HL-60 (cell line): ENCODE data around the gene NUP155.
"Not testable (repeated sequence)": the region's sequence is repeated elsewhere in the genome, so short reads cannot be mapped to it uniquely, and the experiment has no call there.

ENCODE experiments used
- DNase-seq, 2 experiments: peaks; one replicate each; pipeline ENCODE4 v3.0.0-alpha.2; 2010 to 2020; ENCODE audit warnings: low read depth in 1 of 2, low spot score in 1 of 2
- H3K27ac ChIP-seq: fragments of 250-450 bp; sonication (Bioruptor Pico); replicated peaks from 2 replicates; pipeline ENCODE4 v1.5.1; 2020; ENCODE audit warnings: mild to moderate bottlenecking, moderate library complexity
- H3K27me3 ChIP-seq: fragments of 250-450 bp; sonication (Bioruptor Pico); 2 replicates; pipeline ENCODE4 v1.5.1; 2021; ENCODE audit warnings: mild to moderate bottlenecking, moderate library complexity; ENCODE audit not compliant: insufficient read depth, poor library complexity, severe bottlenecking
- H3K4me3 ChIP-seq: replicated peaks from 2 replicates; pipeline ENCODE4 v1.5.1; 2011; ENCODE audit warnings: mild to moderate bottlenecking, control low read depth, low read length; ENCODE audit not compliant: insufficient read depth
- GABPA ChIP-seq: IDR thresholded peaks from 2 replicates; pipeline ENCODE4 v1.6.1; 2012; ENCODE audit warnings: low read depth
- POLR2AphosphoS5 ChIP-seq: IDR thresholded peaks from 2 replicates; pipeline ENCODE4 v1.6.1; 2012; ENCODE audit warnings: low read depth
- REST ChIP-seq: IDR thresholded peaks from 2 replicates; pipeline ENCODE4 v1.6.1; 2012; ENCODE audit warnings: low read depth; ENCODE audit not compliant: insufficient replicate concordance
- SPI1 ChIP-seq: IDR thresholded peaks from 2 replicates; pipeline ENCODE4 v1.6.1; 2012; ENCODE audit warnings: low read depth, mild to moderate bottlenecking, borderline replicate concordance
- TF ChIP-seq, protein P1 (sequence below): IDR thresholded peaks from one replicate; pipeline ENCODE4 v1.5.1; 2011; ENCODE audit warnings: low read length, control low read depth, inconsistent platforms; ENCODE audit not compliant: insufficient read depth

The NUP155 gene

DNA sequence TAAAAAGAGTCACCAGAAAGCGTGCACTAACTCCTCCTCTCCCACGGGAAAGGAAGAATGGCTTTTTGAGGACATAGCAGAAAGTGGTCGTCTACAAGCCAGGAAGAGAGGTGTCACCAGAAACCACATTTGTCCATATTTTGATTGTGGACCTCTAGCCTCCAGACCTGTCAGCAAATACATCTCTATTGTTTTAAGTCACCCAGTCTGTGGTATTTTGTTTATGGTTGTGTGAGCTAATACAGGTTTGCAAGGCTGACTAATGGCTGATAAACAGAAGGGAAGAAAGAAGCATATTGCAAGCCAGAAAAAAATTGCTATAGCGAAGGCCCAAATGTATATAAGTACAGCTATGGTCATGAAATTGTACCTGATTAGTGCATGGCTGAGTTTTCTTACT, 29.6 kb upstream of the NUP155 start:
- no peaks in the 10 kb centered on the region for H3K27me3 ChIP-seq
- no peak for TF ChIP-seq POLR2AphosphoS5
- TF ChIP-seq GABPA: no peak
- TF ChIP-seq SPI1: no peak
- TF ChIP-seq, protein P1, sequence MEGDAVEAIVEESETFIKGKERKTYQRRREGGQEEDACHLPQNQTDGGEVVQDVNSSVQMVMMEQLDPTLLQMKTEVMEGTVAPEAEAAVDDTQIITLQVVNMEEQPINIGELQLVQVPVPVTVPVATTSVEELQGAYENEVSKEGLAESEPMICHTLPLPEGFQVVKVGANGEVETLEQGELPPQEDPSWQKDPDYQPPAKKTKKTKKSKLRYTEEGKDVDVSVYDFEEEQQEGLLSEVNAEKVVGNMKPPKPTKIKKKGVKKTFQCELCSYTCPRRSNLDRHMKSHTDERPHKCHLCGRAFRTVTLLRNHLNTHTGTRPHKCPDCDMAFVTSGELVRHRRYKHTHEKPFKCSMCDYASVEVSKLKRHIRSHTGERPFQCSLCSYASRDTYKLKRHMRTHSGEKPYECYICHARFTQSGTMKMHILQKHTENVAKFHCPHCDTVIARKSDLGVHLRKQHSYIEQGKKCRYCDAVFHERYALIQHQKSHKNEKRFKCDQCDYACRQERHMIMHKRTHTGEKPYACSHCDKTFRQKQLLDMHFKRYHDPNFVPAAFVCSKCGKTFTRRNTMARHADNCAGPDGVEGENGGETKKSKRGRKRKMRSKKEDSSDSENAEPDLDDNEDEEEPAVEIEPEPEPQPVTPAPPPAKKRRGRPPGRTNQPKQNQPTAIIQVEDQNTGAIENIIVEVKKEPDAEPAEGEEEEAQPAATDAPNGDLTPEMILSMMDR: no peak
- no peak for TF ChIP-seq REST
- no peak for DNase-seq
- no peak overlapping the region for H3K4me3 ChIP-seq
- H3K27ac ChIP-seq: no peak overlapping the region

DNA sequence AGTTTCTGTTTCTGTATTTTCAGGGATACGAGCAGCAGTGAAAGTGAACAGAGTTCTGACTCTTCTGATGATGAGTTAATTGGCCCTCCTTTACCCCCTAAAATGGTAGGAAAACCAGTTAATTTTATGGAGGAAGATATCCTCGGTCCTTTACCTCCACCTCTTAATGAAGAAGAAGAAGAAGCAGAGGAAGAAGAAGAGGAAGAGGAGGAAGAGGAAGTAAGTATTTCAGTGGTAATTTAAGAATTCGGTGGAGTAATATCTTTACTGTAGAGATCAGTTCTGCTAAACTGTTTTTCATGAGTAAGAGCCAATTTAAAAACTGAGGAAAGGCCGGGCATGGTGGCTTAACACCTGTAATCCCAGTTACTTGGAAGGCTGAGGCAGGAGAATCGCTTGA, 25.4 kb upstream of the NUP155 start:
- Histone ChIP-seq H3K27ac (0 out of 2 replicates have a peak overlapping the region, but pooled peaks have one; percentile 21), H3K27me3 (no peaks in the 10 kb centered on the region), H3K4me3 (no peak overlapping the region)
- no peak for DNase-seq
- TF ChIP-seq, protein P1: no peak
- TF ChIP-seq SPI1 (peak; percentile 53; the same call in 1 of the 2 replicates), POLR2AphosphoS5 (no peak)

DNA sequence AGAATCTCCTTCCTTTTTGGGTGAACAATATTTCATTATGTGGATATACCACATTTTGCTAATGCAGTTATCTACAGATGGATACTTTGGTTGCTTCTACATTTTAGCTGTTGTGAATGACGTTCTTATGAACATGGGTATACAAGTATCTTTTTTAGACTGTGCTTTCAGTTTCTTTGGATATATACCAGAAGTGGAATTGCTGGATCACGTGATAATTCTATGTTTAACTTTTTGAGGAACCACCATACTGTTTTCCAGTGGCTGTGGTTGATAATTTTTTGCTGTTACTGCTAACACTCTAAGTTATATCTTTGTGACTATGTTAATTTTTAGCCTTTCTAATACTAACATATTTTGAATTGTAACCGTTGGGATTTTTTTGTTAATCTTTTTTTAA, 20.7 kb upstream of the NUP155 start:
- no peak for DNase-seq
- Histone ChIP-seq H3K4me3 (no peak overlapping the region), H3K27ac (peak overlapping the region; percentile 32), H3K27me3 (no peaks in the 10 kb centered on the region)
- TF ChIP-seq REST (no peak), GABPA (no peak), SPI1 (no peak)
- TF ChIP-seq, protein P1: no peak

- H3K4me3 ChIP-seq: peak within 1 kb of the TSS; percentile 84
- H3K27me3 ChIP-seq: not testable (repeated sequence)
- peak; percentile 58 to 92 for DNase-seq
- peak within 1 kb of the TSS; percentile 79 for H3K27ac ChIP-seq
- peak; percentile 40; the same call in 1 of the 2 replicates for TF ChIP-seq SPI1
- peak; percentile 90 for TF ChIP-seq GABPA
- peak; percentile 63; the same call in 1 of the 2 replicates for TF ChIP-seq POLR2AphosphoS5
- TF ChIP-seq, protein P1: peak; percentile 73
These were observed 8.3 kb upstream of the NUP155 start, which contains the start of gene WDR70 for GRCh38 chr5:37379100-37379628. TSS of gene WDR70 (plus strand) at chr5:37379318. CDS start at chr5:37379368, 50 bp downstream.

DNA sequence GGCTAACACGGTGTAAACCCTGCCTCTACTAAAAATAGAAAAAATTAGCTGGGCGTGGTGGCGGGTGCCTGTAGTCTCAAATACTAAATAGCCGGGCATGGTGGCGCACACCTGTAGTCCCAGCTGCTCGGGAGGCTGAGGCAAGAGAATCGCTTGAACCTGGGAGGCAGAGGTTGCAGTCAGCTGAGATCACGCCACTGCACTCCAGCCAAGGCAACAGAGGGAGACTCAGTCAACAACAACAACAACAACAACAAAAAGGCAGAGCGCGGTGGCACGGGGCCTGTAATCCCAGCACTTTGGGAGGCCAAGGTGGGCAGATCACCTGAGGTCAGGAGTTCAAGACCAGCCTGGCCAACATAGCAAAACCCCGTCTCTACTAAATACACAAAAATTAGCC, 7.2 kb upstream of the NUP155 start:
- H3K4me3 ChIP-seq, H3K27me3 ChIP-seq, H3K27ac ChIP-seq, DNase-seq: not testable (repeated sequence)
